SW480 (cell line): ENCODE data around the gene RALGAPA2.
"Not testable (repeated sequence)": the region's sequence is repeated elsewhere in the genome, so short reads cannot be mapped to it uniquely, and the experiment has no call there.

ENCODE experiments used
- DNase-seq: peaks from one replicate; pipeline ENCODE4 v3.0.0-alpha.2; 2016; ENCODE audit warnings: low spot score

Gene RALGAPA2

GRCh38 chr20:20366876-20367574 is 345.4 kb downstream of the RALGAPA2 start:
- DNase-seq = no peak

GRCh38 chr20:20366551-20366875 is 345.9 kb downstream of the RALGAPA2 start:
- no peak for DNase-seq

DNA sequence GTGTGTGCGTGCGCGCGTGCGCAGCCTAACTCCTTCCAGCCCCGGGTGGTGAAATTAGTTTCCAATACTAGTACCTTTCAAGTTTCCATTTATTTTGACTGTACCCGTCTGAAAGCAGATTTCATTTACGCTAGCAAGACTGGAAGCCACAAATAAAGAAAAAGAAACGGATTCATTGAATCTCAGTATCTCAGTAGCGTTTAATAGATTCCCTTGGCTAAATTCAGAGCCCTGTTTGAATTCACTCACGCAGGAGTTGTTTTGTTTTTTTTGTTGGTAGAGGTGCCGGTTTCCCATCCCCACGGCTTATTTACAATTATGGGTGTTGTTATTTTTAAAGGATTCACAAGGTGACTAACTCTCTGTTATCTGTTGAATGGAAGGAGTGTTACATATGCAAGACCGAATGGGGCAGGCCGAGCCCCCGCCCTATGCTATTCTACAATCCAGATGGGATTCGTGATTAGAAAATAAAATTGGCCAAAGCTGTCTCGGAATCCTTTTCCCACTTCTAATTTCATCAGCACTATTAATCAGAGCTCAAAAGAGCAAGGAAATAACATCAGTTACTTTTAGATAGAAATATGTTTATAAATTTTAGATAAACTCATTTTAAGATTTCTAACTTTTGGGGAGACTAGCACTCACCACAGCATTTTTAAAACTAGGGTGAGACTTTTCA is 346.8 kb downstream of the RALGAPA2 start:
- no peak for DNase-seq

DNA sequence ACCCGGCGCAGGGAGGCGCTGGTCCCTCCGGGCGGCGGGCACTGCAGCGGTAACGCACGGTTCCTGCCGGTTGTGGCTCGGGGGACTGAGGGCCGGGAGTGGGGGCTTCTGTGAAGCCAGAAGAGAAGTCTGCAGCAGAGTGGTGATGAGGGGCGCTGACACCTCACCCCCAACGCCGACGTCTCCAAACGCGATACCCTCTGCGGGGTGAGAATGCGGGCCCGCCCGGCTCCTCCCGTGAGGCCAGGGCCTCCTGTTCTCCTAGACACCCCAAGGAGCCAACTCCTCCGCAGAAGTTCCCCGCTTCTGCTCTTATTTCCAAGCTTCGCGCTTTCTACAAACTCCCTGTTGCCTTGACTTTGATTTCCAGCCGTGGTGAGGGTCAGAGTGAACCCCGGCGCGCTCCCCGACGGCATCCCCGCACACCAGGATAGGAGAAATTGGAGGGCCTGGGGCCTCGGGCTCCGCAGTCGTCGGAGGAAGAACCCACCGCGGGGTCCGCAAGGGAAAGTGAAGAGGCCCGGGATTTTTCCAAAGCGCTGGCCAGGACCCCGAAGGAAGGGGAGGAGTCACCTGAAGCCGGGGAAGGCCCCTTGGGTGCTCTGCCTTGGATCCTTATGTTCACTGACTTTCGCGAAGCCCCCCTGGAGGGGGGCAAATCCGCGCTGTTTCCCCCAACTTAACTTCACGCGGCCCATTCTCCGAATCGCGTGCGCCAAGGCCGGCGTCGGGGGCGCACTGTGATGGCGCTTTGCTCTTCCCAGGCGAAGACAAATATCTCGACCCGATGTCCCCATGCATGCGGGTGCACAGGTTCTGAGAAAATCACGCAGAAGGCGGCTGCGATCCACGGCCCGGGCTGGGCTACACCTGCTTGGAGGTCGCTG is 347.6 kb downstream of the RALGAPA2 start:
- DNase-seq = no peak

- peak; percentile 55 for DNase-seq
These were observed 348.4 kb downstream of the RALGAPA2 start for GRCh38 chr20:20363799-20364592.

DNA sequence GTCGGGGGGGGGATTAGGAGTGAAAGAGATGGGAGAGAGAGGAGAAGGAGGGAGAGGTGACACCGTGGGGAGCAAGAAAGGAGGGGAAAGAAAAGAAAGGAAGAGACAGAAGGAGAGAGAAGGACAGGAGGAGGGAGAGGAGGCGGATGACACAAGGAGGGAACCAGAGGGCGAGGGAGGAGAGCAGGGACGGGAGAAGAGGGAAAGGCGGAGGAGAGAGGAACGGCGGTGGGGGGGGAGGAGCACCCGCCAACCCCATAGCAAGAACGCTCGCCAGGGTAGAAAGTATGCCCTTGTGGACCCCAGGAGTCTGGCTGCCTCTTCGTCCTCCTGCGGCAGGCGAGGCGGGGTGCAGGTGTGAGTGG is 349.0 kb downstream of the RALGAPA2 start:
- DNase-seq = peak; percentile 25

GRCh38 chr20:20362774-20363433 is 349.5 kb downstream of the RALGAPA2 start:
- peak; percentile 47 for DNase-seq

- peak; percentile 75 for DNase-seq
These were observed 352.0 kb downstream of the RALGAPA2 start for GRCh38 chr20:20360464-20360863.

DNA sequence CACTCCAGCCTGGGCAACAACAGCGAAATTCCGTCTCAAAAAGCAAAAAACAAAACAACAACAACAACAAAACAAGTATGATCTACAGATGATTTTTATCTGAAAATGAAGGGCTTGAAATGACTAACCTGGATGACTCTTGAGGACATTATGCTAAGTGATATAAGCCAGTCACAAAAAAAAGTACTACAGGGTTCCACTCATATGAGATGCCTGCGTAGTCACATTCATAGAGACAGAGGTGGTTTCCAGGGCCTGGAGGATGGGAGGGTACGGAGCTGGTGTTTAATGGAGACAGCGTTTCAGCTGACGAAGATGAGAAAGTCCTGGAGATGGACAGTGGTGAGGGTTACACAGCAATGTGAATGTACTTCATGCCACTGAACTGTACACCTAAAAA is 352.8 kb downstream of the RALGAPA2 start:
- DNase-seq = no peak

GRCh38 chr20:20358801-20359200 is 353.6 kb downstream of the RALGAPA2 start:
- DNase-seq = no peak

DNA sequence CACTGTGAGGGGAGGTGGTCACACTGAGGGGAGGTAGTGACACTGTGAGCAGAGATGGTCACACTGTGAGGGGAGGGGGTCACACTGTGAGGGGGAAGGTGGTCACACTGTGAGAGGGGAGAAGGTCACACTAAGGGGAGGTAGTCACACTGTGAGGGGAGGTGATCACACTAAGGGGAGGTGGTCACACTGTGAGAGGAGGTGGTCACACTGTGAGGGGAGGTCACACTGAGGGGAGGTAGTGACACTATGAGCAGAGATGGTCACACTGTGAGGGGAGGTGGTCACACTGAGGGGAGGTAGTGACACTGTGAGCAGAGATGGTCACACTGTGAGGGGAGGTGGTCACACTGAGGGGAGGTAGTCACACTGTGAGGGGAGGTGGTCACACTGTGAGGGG is 356.9 kb downstream of the RALGAPA2 start:
- not testable (repeated sequence) for DNase-seq

DNA sequence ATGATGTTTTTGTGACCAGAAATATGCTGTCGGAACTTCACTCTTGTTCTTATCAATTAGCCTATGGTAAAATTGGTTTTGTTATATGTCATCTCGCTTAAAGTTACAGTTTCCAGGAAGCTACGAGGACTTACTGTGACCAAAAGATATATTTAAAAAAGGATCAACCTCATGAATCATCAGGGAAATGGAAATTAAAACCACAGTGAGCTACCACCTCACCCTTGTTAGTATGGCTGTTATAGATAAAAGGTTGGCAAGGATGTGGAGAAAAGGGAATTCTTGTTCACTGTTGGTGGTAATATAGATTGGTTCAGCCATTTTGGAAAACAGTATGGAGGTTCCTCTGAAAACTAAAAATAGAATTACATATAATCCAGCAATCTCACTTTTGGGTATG is 358.9 kb downstream of the RALGAPA2 start:
- DNase-seq = peak; percentile 23

- DNase-seq = no peak
These were observed 368.0 kb downstream of the RALGAPA2 start for GRCh38 chr20:20344476-20344875.

DNA sequence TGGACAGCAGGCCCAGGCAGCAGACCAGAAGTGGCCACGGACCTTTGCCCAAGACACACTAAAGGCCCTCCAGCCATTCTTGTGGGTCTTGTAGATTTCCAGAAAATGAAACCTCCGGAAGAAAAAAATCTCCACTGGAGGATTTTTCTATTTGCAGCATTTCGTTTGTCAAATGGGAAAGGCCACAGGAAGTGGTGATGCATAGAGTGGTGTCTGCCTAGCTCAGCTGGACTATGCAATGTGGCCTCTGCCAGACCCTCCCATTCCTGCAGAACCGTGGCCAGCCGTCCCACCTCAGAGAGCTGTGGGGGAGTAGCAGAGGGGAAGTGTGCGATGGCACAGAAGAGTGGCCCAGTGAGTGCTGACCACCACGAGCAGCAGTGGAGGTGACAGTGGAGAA is 368.5 kb downstream of the RALGAPA2 start:
- DNase-seq = no peak
